GM19023 (cell line): Measurements from ENCODE around the gene PI4K2A.
A peak's percentile ranks its signal among the peaks of the same experiment; 100 is the strongest.

Source experiments
- ATAC-seq: cut with Tn5 transposase; IDR thresholded peaks from one replicate; pipeline ENCODE4 v1.9.1; 2021; ENCODE audit warnings: mild to moderate bottlenecking, moderate library complexity; ENCODE audit not compliant: unreplicated experiment

Gene PI4K2A

DNA sequence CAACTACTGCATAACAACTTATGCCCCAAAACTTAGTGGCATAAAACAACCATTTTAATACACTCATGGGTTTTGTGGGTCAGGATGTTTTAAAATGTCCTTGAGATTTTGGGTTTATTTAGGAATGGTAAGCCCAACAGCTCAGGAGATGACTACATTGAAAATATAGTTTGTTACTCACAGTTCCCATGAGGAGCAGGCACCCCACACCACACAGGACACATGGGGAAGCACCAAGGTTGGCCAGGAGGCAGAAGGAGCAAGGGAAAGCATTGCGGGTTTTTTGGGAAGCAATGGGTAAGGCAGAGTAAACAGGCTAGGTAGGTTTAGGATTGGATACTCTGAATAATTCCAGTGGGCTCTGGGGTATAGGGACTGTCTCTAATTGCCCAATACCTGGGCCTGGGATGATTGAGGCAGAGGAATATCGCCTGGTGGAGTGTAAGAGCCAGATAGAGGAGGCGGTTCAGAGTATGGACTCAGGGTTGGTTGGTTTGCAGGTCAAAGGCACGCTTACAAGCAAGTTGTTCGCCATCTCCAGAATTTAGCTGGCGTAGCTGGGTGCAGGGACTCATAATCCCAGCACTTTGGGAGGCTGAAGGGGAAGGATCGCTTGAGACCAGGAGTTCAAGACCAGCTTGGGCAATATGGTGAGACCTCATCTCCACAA is 63.1 kb downstream of the PI4K2A start:
- ATAC-seq = no peak

DNA sequence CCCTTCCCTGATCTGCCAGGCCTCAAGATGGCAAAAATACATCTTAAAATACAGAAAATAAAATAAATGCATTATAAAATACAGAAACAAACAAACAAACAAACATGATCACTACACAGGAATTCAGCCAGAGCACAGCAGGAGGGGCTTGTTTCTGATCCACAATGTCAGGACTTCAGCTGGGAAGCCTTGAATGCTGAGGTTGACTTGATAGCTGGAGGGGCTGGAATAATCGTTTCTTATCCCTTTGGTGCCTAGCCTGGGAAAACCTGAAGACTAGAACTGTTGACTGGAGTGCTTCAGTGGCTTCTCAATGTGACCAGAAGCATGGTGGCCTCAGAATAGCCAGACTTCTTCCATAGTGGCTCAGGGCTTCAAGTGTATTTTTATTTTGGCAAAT is 63.9 kb downstream of the PI4K2A start:
- no peak for ATAC-seq

DNA sequence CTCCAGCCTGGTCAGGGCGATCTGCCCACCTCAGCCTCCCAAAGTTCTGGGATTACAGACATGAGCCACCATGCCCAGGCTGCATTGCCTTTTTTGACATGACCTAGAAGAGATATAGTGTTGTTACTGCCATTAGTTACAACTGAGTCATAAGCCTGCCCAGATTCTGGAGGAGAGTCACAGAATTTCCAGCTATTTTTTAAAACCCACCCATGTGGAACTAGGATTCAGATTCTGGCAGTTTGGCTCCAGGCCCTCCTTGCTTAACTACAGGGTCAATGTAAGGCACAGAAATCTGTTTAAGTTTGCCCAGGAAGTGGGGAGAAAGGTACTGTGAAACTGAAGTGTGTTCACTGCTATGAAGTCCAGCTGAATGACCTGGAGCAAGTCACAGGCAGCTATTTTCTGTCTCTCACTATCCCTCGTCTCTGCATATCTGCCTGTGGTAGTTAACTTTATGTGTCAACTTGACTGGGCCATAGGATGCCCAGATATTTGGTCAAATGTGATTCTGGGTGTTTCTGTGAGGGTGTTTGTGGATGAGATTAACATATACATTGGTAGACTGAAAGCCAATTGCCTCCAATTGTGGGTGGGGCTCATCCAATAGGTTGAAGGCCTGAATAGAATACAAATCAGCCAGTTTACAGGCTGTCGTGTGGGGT is 64.7 kb downstream of the PI4K2A start:
- no peak for ATAC-seq

GRCh38 chr10:97707134-97707861 is 66.8 kb downstream of the PI4K2A start:
- ATAC-seq = no peak

DNA sequence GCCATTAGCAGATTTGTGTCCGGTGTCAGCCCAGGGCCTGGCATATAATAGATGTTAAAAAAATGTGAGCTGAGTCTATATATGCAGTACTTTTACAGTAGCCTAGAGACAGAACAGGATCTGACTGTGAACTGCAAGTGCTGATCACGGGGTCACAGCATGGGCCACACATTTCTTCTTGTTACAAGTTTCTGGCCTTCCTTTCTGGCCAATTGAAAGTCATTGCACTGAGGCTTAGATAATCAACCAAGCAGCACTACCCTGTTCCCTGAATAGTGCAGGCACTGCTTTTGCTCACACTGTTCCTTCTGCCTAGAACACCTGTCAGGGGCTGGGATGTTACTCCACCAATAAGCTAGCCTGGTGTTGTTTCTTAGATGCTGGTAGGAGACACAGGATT is 67.7 kb downstream of the PI4K2A start:
- no peak for ATAC-seq

- no peak for ATAC-seq
These were observed 68.8 kb downstream of the PI4K2A start for GRCh38 chr10:97708976-97709946.

- no peak for ATAC-seq
These were observed 71.4 kb downstream of the PI4K2A start for GRCh38 chr10:97711640-97712572.

DNA sequence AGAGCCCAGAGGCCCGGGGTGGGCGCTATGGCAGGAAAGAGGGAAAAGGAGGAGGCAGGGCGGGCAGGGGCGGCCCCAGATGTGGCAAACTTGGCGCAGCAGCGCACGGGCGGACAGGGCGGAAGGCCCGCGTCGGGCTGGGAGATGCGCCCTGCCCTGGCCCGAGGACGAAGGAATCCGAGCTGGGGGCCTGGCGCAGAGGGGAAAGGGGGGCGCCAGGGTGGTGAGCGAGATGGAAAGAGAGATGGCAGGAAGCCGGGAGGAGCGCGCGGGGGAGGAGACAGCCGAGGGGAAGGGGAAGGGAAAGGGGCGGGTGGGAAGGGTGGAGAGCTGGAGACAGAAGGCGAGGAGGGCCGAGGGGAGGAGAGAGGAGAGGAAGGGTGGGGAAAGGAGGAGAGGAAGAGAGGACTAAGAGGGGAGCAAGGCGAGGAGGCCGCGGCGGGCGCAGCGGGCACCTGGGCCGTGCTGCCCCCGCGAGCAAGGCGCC is 72.9 kb downstream of the PI4K2A start, which contains the start of gene MARVELD1:
MARVELD1 (plus strand) TSS at position 392 of the 487 bp plus-strand sequence. CDS start 147 bp downstream, outside the sequence.
- no peak for ATAC-seq

DNA sequence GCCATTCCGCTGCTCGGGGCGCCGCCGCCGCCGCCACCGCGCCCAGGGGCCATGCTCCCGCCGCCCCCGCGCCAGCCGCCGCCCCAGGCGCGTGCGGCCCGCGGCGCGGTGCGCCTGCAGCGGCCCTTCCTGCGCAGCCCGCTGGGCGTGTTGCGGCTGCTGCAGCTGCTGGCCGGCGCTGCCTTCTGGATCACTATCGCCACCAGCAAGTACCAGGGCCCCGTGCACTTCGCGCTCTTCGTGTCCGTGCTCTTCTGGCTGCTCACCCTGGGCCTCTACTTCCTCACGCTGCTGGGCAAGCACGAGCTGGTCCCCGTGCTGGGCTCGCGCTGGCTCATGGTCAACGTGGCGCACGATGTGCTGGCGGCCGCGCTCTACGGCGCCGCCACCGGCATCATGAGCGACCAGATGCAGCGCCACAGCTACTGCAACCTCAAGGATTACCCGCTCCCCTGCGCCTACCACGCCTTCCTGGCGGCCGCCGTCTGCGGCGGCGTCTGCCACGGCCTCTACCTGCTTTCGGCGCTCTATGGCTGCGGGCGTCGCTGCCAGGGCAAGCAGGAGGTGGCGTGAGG is 73.4 kb downstream of the PI4K2A start:
- peak; percentile 69 for ATAC-seq

- peak; percentile 24 for ATAC-seq
These were observed 74.2 kb downstream of the PI4K2A start for GRCh38 chr10:97714401-97715258.

DNA sequence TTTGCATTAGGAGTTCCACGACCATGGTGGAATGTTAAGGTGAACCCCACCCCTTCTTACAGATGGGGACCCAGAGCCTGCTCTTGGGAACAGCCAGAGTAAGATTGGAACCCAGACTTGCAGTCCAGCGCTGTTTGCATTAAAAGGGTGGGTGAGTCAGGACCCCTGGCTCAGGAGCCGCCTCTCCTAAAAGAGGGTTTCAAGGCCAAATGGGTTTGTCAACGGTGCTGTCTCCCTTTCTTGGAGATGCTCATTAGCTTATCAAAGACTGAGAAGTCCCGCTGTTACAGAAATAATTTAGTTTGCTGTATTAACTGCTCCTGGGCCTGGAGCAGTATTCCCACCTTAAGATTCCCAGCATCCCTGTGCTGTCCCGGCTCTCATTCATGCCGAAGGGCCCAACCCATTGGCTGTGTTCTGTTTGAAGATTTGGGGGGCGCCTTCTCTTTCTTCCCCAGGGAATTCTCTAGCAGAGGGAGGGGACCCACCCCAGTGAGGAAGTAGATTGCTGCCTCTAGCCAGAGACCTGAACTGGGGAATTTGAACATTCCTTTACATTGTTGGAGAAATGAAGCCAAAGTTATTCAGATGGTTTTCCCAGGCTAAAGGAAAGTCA is 74.9 kb downstream of the PI4K2A start:
- no peak for ATAC-seq

DNA sequence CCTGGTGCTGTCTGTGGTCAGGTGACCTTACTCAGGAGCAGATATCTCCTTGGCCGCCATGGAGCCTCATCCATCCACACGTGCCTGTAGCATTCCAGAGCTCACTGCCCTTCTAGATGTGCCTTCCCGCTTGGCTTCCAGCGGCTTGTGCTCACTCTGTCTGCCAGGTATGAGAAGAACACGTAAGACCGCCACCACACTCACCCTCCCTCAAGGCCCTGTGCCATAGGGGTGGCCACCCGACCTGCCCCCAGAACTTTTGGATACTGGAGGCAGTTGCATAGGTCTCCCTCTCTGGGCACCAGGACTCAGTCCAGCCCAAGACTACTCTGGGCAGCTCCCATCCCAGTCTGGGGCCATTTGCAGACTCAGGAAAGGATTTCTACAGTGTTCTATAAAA is 77.2 kb downstream of the PI4K2A start:
- ATAC-seq = no peak

- ATAC-seq = no peak
These were observed 77.7 kb downstream of the PI4K2A start for GRCh38 chr10:97718178-97718577.

DNA sequence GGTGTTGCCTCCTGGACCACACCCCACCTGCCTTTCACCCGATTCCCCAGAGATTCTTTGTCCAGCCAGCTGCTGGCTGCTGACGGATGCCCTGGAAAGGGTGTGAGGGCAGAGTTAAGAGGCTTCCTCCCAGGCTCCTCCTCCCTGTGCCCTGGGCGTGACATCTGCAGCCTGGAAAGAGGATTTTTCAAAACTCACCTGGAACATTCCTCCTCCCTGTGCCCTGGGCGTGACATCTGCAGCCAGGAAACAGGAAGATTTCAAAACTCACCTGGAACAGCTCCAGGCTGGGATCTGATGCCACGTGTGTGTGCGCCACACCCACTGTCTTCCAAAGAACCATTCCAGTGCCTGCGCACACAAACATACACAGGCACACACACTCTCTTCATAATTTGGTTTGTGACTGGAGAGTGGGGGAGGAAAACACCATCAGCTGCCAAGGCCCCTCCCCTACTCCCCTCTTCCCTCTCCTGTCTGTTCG is 78.2 kb downstream of the PI4K2A start:
- ATAC-seq = no peak

DNA sequence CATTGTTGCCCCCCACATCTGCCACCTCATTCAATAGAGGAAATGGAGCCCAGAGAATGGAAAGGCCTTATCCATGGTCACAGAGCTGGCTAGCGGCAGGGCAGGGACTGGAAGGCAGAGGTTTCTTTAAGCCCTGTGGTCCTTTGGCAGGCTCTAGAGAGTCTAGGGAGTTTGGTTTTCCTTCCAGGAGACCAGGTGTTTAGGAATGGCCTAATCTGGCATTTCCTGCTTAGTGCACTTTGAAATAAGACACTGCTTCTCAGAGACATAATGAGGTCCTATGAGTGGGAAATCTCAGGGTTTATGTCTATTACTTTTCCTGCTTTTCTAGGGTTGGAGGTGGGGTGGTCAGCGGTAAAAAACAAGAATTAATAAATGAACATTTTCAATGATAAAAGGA is 79.1 kb downstream of the PI4K2A start:
- ATAC-seq = no peak

DNA sequence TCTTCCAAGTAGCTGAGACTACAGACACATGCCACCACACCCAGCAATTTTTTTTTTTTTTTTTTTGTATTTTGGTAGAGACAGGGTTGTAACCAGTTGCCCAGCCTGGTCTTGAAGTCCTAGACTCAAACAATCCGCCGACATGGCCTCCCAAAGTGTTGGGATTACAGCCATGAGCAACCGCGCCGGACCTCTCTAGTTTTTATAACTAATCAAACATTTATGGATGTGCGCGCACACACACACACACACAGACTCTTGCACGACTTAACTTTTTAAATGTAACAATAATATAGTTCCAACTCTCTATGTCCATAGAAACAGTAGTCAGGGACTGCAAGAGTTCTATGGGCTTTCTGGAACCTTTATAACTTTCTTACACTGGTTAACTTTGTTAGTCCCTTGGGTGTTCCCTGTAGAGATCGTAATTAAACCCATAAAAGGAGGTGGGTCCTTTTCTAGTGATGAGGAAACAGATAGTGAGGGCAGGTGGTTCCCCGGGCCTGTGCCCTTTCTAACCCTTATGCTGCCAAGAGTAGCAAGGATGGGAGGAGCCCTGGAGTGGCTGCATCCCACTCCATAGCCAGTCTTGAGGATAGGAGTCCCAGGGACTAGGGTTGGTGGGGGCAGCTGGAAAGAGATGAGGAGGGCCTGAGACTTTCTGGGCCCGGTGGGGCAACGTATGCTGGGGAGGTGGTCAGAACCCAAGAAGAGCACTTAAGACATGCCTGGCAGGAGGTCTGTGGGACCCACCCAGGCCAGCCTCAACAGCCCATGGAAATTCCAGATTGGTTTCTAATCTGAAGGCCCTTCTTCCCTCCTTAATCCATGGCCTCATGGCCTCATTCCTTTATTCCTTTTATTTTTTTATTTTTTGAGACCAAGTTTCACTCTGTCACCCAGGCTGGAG is 81.7 kb downstream of the PI4K2A start:
- no peak for ATAC-seq

GRCh38 chr10:97723001-97723400 is 82.5 kb downstream of the PI4K2A start:
- ATAC-seq = no peak
